GM18526 (cell line): ENCODE measurements around the gene RUFY3.

ENCODE experiments used
- POLR2A ChIP-seq: IDR thresholded peaks from 3 replicates; pipeline ENCODE4 v1.6.1; 2011; ENCODE audit not compliant: insufficient read length; ENCODE audit errors: extremely low read depth

RUFY3 gene, protein sequence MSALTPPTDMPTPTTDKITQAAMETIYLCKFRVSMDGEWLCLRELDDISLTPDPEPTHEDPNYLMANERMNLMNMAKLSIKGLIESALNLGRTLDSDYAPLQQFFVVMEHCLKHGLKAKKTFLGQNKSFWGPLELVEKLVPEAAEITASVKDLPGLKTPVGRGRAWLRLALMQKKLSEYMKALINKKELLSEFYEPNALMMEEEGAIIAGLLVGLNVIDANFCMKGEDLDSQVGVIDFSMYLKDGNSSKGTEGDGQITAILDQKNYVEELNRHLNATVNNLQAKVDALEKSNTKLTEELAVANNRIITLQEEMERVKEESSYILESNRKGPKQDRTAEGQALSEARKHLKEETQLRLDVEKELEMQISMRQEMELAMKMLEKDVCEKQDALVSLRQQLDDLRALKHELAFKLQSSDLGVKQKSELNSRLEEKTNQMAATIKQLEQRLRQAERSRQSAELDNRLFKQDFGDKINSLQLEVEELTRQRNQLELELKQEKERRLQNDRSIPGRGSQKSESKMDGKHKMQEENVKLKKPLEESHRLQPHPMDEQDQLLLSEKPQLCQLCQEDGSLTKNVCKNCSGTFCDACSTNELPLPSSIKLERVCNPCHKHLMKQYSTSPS

GRCh38 chr4:70721747-70722146 is at the start of gene RUFY3:
Gene RUFY3, plus strand, starts transcription at chr4:70721964. Its CDS starts 610 bp downstream, at chr4:70722574.
- no peak for TF ChIP-seq POLR2A

- TF ChIP-seq POLR2A = no peak
Observed at GRCh38 chr4:70674191-70674590, 47.6 kb upstream of the RUFY3 start.

DNA sequence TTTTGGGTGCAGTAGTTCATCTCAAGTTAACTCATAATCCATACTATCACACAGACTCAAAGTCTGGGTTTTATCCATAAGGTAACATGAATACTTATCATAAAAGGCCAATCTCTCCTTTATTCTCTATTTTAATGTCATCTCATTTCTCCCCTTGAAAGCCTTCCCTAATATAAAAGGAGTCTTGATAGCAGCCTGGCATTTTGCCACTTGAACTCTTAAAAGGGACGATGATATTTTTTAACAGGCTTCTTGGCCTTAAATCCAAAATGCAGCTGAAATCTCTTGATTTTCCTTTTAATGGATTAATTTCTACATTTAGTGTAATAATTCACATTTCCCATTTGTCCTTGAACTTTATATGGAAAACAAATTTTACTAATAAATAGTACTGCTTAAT is 47.0 kb upstream of the RUFY3 start:
- no peak for TF ChIP-seq POLR2A

- no peak for TF ChIP-seq POLR2A
Observed at GRCh38 chr4:70676554-70677090, 45.1 kb upstream of the RUFY3 start.

DNA sequence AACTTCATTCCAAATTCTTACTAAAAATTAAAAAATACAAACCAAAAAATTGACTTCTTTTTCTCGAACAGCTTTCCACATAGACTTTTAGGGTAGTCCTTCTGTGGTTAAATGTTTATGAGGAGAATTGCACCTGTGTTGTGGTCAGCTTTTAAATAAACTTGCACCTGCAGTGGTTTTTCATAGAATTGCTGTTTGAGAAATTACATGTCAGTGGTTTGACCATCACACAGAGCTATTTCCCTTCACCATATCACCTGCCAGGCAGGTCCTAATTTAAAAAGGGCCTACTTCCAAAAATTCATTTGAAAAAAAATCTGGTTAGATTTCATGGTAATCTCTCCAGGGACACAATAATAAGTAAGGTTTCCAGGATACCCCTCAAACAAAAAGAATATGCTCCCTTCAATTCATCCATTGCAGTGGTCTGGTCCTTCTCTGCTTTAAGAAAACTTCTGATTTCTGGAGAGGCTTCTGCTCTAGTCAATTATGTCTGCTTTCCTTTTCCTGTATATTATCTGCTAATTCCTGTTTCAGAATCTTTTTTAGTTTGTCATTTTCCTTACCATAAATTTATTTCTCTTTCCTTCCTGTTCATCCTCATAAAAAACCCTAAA is 43.3 kb upstream of the RUFY3 start:
- no peak for TF ChIP-seq POLR2A

- no peak for TF ChIP-seq POLR2A
Observed at GRCh38 chr4:70680934-70681333, 40.8 kb upstream of the RUFY3 start.

DNA sequence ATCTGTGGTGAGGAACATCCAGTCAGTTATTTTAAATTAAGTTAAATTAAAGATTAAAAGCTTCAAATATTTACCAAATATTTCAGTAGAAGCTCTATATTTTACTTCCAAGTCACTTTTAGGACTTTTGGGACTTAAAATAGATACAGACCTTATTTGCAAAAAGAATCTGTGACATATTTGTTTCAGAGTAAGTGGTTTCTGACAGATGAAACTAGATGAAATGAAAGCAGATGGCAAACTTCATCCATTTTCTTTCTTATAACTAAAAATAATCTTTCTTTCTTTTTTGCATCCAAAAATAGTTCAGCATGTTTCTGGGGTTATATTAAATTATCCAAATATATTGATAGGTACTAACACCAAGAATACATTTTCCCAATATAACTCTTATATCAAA is 40.1 kb upstream of the RUFY3 start:
- TF ChIP-seq POLR2A = no peak

- no peak for TF ChIP-seq POLR2A
Observed at GRCh38 chr4:70687392-70687791, 34.4 kb upstream of the RUFY3 start.

DNA sequence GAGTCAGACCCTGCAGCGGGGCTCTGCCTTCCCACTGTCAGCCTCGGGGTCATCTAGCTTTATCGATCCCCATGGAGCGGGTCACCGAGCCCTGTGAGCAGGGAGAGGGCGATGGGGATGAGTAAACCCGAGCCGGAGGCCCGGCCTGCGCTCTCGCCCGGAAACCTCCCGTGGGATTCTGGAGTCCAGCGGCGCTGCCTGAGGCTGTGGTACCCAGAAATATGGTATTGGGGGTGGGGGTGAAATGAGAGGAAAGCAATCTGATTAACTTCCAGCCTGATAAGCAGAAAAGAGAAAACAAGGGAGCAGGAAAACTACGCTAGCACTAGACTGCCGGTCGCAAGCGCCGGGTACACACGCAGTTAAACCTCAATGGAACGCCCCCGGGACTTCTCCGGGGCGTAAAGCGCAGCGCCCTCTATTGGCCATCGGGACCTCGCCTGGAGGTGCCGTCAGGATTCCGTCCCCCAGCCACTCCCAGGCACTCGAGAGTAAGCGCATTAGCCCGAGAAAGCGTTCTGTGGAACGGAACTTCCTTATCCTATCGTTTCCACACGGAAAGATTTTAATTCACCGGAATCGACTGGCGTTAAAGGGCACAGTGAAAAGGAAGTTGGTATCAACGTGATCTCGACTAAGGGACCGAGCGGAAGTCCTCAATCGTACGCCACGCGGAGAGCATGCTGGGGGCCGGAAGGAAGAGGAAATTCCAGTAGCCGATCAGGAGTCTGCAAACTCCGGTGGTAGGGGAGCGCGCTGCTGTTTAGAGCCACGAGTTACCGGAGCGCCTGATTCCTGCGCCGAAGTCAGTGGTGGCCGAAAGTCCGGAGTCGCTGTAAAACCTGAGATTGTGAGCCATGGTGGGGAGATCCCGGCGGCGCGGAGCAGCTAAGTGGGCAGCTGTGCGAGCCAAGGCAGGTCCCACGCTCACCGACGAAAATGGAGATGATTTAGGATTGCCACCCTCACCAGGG is 33.7 kb upstream of the RUFY3 start, which contains the start of gene UTP3:
Gene UTP3, plus strand, starts transcription at position 712 of the 974 bp plus-strand sequence. Its CDS starts 146 bp downstream, at position 858.
- TF ChIP-seq POLR2A = peak; percentile 74

- TF ChIP-seq POLR2A = no peak
Observed at GRCh38 chr4:70688795-70689231, 33.0 kb upstream of the RUFY3 start.

DNA sequence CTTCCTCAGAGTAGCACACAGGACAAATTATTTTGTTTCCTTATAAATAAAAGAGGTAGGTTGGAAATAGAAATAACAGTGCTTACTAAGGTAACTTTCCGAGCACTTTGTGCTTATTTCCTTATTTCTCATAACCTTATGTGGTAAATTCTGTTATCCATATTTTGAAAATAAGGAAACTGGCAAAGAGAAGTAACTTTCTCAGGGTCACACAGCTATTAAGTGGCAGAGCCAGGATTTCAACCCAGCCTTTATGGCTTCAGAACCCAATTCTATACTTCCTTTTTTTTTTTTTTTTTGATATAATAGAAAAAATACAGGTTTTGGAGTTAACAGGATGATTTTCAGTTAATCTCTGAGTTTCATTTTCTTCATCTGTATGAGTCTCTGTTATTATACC is 30.1 kb upstream of the RUFY3 start:
- no peak for TF ChIP-seq POLR2A

DNA sequence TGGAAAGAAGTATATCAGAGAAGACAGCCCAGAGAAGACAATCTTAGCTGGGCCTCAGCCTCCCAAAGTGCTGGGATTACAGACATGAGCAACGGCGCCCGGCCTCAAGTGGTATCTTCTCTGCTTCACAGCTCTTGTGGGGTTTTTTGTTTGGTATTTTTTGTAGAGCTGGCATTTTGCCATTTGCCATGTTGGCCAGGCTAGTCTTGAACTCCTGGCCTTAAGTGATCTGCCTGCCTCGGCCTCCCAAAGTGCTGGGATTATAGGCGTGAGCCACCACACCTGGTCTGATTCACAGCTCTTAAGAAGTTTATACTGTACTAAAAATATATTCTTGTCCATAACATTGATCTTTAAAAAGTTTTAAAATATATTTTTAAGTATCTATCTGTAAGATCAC is 21.1 kb upstream of the RUFY3 start:
- TF ChIP-seq POLR2A = no peak

- no peak for TF ChIP-seq POLR2A
Observed at GRCh38 chr4:70701271-70701670, 20.5 kb upstream of the RUFY3 start.

- no peak for TF ChIP-seq POLR2A
Observed at GRCh38 chr4:70703619-70704214, 18.0 kb upstream of the RUFY3 start.
